HG03159 (cell line): ENCODE data around the gene CRHR2.
"Not testable (repeated sequence)": the region's sequence is repeated elsewhere in the genome, so short reads cannot be mapped to it uniquely, and the experiment has no call there.

Experiments
- ATAC-seq: cut with Tn5 transposase; IDR thresholded peaks from one replicate; pipeline ENCODE4 v1.9.1; 2021; ENCODE audit warnings: mild to moderate bottlenecking, moderate library complexity; ENCODE audit not compliant: unreplicated experiment

CRHR2 gene

DNA sequence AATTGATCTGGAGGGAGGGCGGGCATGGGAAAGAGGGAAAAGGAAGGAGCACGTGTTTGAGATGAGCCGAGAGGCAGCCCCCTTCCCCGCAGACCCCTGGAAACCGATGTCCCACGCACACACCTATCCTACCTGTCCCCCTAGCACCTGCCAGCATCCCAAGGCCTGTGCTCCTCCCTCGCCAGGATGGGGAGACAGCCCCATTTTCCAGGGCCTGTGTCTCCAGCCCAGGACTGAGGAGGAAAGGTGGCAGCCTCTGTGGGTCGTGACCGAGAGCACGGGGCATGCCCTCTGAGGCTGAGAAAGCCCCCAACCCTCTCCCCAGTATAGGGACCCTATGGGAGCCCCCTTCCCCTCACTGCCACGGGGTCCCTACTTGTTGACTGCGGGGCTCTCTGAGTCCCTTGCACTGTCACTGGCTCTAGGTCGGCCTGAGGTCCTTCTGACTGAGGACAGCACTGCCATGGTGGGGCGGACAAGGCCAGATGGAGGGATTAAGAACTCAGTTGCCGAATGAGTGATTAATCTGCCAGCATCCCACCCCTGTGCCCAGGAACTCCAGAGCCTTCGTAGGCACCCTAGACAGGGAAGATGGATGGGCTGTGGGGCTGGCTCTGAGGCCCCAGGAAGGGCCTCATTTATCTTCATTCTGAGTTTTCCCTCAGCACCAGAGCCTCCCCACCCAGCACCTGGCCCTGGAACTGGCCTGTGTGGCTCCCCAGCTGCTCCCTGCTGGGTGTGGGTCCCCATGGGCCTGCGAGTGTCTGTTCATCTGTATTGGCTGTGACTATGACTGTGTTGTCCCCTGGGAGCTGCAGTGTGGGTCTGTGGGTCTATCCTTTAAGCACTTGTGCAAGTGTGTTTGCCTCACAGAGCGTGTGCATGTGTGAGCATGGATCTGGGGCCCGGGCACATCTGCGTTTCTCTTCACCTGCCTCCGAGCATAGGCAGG is 26.0 kb downstream of the CRHR2 start:
- ATAC-seq: no peak

DNA sequence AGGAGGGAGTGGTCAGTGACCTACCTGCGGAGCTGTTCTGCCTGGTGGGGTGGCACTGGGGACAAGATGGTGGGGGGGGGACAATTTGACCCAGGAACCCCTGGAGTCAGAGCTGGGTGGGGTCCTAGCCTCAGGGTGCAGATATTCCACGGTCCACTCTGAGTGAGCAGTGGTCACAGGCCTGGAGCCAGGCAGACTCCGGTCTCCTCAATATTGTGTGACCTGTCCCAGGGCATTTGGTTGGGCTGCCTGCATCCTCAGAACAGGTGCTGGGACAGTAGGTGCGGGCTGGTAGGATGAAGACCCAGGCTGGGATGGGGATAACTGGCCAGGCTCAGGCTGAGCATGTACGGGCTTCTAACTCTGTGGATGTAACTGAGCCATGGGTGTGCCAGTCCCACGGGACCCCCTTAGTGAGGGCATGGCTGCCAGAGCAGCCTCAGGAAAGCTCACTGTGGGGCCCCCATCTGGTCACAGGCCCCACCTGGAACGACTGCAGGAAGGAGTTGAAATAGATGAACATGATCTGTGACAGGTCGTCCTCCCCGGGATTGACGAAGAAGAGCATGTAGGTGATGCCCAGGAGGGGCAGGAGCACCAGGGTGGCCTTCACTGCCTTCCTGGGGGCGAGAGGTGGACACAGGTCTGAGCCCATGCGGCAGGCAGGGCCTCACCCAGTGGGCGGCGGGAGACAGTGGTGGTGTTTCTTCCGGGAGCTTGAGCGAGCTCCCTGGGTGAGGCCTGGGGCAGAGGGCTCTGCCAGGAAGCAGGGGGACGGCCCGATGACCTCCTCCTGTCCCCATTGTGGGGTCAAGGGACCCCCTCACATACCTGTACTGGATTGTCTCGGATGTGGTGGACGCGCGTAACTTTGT is 26.9 kb downstream of the CRHR2 start:
- ATAC-seq: no peak

DNA sequence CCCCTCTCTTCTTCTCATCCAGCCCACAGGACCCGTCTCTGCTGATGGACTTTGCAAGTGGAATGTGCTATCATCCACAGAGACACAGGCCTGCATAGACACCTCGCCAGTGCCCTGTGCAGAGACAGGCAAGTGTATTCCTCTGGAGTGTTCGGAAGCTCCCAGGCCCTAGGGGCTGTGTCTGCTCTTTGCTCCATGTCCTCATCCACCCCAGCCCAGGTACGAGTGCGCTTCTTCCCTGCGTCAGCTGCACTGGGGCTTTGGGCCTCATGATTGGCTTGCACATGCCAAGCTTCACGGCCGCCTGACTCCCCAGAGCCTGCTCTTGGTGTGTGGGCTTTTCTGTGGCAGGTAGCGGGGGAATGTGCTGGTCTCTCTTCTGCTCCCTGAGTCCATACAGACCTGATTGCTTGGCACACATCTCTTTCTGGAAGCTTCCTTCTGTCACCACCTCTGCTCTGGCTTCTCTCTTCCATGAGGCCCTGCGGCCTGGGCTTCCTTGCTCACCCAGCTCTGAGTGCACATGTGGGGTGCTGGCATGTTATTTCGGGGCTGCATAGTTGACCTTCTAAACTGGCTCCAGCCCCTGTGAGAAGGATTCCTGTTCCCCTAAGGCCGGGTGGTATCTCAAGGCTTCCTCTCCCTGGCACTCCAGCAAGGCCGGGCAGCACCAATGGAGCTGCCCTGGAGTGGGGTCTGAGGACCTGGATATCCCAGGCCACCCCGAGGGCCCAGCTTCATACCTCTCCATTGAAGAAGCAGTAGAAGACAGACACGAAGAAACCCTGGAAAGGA is 27.8 kb downstream of the CRHR2 start:
- no peak for ATAC-seq

DNA sequence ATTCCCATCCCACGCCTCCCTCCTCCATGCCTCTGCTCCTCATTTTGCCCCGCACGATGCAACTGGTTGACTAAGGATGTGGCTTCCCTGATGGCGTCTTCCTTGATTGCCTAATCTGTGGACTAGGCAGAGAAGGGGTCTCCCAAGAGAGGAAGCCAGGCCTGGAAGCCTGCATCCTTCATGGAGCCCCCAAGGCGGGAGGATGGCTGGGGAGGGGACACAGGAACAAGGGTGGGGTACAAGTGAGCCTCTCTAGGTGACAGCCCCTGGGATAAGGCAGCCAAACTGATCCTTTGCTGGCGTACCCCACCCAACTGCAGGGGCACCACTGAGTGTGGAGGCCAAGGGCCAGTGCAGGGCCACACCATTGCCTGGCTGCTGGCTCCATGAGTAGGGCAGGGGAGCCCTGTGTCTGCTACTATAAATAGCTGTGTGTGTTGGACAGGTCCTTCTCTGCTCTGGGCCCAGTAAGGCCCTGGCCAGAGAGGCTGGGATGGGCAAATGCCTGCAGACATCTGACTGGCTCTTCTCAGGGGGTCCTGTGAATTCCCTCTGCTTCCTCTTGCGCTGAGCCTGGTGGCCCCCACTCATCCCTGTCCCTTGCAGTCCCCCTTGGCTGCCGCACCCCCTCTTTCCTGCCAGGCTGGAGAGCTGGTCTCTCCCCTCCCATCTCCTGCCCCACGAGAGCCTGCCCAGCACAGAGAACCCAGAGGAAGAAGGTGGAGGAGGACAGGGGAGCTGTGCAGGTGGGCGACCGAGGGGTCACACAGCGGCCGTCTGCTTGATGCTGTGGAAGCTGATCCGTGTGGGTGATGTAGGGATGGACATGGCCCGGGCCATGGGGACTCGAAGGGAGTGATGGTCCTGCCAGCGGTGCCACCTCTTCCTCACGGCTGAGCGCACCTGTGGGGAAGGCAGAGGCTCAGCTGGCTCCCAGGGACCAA is 29.3 kb downstream of the CRHR2 start:
- ATAC-seq: no peak

DNA sequence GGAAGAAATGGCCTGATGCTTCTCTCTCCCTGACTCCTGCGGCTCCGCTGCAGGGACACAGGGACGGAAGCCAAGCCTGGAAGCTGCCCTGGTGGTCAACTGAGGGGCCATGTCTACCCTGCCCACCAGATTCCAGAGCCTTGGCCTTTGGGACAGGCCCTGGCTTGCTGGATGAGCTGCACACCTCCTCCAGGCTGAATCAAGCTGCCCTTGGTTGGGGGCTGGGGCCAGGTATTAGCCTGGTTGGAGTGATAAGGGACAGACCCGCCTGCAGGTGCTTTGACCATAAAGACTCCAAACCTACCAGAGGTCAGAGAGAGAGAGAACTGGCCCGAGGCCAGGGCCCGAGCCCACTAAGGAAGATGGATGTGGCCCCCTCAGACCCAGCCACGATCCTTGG is 30.1 kb downstream of the CRHR2 start:
- no peak for ATAC-seq

DNA sequence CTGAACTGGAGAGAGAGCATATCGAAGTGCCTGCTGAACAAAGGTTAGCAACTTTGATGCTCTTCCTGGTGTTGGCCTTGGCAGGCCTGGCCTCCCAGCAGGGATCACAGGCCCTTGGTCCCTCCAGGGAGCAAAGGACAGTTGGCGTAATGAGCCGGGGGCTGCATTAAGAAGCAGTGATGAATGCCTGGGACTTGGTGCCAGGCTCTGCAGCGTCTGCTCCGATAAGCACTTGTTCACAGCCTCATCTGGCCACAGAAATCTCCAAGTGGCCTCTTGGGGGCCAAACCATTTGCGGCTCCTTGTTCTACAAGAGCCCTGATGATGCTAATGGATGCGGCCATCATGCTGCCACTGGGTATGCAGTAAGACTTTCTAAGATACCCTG is 31.8 kb downstream of the CRHR2 start:
- ATAC-seq: no peak

DNA sequence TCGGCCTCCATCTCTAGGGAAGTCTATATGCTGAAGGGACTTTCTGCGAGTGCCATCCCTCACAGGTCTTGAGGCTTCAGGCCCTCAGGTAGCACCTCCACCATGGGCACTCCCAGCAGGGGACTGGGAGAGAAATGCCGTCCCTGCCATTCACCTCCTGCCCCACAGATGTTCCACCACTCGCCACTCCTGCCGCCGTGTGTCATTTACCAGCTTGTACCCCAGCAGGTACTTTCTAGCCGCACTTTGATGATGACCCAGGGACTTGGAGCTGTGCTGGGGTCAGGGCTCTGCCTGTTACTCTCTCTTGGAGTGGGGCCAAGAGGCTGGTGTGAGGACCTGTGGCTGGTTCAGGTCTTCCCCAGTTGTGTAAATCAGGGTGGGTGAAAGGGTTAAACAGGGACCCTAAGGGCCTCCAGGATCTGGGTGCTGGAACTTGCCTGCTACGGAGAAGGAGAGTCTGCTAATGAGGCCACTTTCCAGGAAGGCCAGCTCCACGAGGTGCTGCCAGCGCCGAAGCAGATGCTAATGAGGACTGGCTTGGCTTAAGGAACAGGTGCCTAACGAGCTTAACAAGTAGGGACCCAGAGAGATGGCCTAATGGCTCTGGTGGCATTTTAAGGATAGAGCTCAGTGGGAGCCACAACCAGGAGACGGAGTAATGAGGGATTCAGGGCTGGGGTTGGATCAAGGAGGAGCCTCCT is 32.4 kb downstream of the CRHR2 start:
- no peak for ATAC-seq

DNA sequence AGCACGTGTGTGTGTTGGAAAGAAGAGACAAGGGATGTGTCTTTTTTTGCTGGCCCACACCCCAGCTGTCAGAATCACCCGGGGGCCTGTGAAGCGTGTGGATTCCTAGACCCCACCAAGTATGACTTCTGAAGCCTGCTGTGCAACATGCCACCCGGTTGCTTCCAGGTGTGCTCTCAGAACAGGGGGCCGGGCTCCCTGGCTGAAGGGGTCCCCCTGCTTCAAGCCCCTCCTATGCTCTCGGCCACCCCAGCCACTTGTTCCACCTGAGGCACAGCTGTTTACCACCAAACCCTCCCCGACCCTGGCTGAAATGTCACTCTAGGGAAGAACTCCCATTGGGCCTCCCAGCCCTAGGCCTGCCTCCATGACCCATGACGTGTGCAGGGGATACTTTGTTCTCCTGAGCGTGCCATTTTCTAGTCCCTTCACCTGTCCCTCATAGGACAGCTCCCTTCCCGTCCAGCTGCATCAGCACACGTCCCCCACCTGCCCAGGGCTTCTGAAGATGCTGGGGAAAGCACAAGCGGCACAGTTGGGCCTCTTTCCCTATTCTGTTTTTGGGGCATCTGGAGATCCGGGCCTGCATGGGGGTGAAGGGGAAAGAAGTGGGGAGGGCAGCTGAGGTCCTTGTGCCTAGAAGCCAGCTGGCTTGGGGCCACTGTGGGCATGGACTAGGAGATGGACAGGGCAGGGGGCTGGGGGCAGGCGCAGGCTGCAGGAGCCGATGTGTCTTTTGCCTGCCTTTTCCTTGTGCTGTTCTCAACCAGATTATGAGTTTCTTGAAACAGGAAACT is 33.3 kb downstream of the CRHR2 start:
- ATAC-seq: no peak

DNA sequence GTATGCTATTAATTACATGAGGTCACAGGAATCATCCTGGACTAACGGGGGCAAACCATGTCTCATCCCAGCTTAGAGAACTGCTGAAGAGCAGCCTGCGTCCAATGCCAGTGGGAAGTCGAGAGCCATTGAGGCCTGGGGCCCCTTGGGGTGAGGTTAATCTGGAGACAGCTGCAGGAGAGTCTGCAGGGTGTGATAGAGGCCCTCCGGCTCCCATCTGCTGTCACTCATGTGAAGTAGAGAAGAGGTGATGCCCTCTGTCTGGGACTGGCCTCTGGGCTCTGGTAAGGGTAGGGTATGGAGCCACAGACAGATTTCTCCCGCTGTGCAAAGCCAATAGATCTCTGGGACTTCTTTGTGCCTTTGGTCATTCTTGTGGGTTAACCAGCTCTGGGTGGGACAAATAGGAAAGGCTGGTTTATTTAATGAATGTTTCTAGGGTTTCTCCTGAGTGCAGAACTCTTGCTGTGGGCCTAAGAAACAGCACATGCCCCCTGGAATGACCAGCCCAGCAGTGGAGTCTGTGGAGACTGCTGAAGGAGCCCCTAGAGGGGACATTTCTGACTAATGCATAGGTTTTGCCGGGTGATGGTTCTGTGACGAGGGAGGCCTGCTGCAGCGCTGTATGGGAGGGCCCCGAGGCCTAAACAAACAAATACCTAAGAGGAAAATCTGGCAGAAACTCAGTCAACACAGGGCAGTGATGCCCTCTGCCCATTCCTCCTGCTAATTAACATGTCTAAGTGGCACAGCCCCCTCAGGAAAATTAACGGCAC is 34.5 kb downstream of the CRHR2 start:
- no peak for ATAC-seq

DNA sequence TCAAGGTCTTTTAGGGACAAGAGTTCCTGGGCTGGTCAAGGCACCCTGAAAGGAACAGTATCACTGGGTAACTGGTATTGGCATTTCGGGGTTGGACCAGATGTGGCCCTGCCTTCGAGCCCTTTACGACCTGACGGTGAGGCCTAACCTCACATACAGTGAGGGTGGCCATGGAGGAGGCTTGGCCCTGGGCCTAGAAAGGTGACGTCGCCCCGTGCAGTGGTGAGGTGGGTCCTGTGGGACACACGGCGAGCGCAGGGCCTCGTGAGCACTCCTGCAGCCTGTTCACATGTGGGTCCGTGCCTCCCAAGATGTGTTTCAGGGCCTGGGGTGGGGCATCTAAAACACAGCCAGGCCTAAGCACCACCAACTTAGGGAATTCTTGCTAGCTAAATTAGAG is 36.1 kb downstream of the CRHR2 start:
- ATAC-seq: no peak

DNA sequence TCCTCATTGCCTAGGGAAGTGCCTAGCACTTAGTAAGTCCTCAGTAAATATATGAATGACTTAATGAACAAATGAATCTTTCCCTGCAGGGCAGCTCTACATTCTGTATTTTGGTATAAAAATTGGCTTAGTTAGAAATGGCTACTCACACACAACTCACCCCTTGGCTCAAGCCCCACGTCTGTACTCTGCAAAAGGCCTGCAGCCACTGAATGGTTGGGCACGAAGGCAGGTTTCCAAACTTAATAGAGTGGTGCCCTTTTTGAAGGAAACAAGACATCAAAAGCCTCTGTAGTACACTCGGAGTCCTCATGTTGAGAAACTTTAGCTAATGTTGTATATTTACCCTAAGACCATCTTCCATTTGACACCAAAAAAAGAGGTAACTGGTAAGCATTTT is 36.6 kb downstream of the CRHR2 start:
- ATAC-seq: no peak

DNA sequence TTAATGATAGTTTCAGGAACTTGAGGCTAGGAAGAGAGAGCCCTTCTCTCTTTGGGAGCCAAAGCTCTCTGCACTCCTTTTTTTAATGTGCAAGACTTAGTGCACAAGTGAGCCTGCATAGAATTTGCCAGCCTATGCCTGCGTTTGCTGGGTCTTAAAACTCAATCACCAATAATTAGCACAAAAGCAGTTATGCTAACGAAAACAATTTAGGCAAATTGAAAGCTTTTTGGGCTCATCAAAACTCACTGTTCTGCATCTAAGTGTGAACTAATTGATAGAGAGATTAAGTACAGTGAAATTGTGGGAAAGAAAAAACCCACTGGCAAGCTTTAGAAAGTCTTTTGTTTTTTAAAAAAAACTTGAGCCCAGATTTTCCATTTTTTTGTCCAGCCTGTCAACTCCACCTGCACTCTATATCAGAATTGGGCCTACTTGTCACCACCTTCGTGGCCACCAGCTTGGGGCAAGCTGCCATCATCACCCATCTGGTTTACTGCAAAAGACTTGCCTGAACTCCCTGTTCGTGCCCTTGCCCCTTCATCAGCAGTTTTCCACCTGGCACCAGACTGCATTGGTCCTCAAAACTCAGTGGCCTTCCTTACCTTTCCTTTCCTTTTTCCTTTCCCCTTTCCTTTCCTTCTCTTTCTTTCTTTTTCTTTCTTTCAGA is 37.8 kb downstream of the CRHR2 start:
- no peak for ATAC-seq

DNA sequence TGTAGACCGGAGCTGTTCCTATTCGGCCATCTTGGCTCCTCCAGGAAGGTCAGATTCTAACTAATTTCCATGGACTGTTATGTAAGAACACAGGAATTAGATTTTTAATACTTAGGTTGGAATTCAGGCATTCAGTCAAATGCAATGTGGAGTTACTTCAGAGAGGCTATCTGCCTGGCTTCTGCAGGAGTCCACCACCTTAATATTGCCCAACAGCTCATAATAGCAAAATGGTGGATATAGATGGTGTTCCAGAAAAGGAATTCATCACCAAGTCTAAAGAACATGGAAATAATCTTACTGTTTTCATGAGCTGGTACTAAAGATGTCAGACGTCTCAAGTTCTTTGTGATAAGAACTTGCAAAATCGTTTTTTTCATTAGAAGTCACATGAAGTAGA is 39.5 kb downstream of the CRHR2 start:
- no peak for ATAC-seq

DNA sequence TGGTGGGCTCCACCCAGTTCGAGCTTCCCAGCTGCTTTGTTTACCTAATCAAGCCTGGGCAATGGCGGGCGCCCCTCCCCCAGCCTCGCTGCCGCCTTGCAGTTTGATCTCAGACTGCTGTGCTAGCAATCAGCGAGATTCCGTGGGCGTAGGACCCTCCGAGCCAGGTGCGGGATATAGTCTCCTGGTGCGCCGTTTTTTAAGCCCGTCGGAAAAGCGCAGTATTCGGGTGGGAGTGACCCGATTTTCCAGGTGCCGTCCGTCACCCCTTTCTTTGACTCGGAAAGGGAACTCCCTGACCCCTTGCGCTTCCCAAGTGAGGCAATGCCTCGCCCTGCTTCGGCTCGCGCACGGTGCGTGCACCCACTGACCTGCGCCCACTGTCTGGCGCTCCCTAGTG is 39.9 kb downstream of the CRHR2 start:
- ATAC-seq: not testable (repeated sequence)

DNA sequence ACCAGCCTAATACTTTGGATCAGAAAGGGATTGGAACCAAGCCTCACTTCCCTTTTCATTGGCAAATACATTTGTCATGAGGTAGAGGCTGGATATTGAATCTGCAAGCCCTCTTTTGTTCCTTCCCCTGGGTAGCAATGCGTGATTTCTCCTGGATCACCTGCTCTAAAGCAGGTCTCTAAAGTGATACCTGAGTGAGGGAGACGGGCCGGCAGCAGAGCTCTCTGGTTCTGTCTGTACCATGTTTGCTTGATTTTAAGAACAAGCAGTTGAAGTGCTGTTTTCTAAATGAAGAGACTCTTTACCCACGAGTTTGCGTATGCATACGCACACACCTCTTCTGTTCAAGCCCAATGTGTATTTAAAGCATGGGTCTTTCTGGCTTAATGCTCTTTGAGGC is 46.5 kb downstream of the CRHR2 start:
- ATAC-seq: no peak

DNA sequence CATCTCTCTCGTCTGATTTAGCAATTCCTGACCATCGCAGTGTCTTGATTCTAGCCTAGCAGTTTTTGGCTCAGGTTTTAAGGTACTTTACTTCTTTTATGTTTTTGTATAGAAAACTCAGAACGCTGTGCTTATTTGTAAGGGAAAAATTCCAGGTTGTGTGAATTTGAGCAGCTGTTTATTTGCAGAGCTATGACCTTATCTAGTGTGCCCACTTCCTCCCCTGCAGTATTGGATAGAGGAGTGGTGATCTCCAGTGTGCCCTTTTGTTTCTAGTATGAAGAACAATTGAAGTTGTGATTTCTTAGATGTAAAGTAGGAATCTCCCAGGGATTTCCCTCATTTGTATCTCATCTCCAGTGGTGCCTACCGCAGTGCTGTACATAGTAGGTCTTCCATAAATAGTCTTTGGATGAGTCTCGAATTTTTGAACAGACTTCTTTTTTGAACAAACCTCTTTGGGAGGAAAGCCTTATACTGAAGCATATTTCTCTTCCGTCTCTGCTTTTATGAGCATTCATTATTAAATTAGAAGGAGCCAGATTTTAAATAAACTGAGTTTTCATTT is 47.5 kb downstream of the CRHR2 start:
- ATAC-seq: no peak

DNA sequence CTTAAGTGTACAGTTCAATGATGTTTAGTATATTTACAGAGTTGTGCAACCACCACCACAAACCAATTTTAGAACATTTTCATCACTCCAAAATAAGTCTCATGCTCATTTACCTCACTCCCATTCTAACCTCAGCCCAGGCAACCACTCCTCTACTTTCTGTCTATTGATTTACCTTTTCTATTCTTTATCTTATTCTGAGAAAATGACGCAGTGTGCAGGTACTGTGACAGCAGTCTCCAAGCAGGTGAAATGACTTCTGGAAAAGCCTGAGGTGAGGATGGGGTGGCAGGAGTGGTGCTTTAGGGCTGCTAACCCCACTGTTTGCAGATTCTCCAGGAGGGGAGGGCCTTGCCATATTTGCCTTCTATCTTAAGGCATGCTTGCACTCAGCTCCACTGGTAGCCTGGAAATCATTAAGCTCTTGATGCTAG is 48.0 kb downstream of the CRHR2 start:
- no peak for ATAC-seq
